Middle frontal gyrus (tissue), 1 donor: Measurements from ENCODE around the gene MPIG6B.

Experiments
- DNase-seq: peaks from one replicate; pipeline ENCODE4 v3.0.0-alpha.2; 2015; ENCODE audit warnings: low spot score; ENCODE audit errors: extremely low spot score

MPIG6B gene

GRCh38 chr6:31720196-31720770 is 2.9 kb upstream of the MPIG6B start:
- no peak for DNase-seq

GRCh38 chr6:31721351-31722020 is 1.7 kb upstream of the MPIG6B start, which contains the start of gene LY6G6C:
Gene LY6G6C, minus strand, starts transcription at chr6:31721746. Its CDS starts 67 bp downstream, at chr6:31721679.
- no peak for DNase-seq

- no peak for DNase-seq
These were observed 1.0 kb upstream of the MPIG6B start for GRCh38 chr6:31722173-31722572.

- DNase-seq, result no peak
These were observed 963 bp downstream of the MPIG6B start for GRCh38 chr6:31723980-31724691.

- no peak for DNase-seq
These were observed 2.6 kb downstream of the MPIG6B start for GRCh38 chr6:31725502-31726350.

GRCh38 chr6:31727034-31727716 is 4.0 kb downstream of the MPIG6B start:
- no peak for DNase-seq

- no peak for DNase-seq
These were observed 4.8 kb downstream of the MPIG6B start for GRCh38 chr6:31727717-31728671.

- no peak for DNase-seq
These were observed 5.8 kb downstream of the MPIG6B start, which contains the start of gene DDAH2 for GRCh38 chr6:31728767-31729514. Gene DDAH2, minus strand, starts transcription at chr6:31729299. Its CDS starts 138 bp downstream, at chr6:31729161.

- no peak for DNase-seq
These were observed 6.4 kb downstream of the MPIG6B start for GRCh38 chr6:31729515-31729978.

- DNase-seq, result no peak
These were observed 6.9 kb downstream of the MPIG6B start for GRCh38 chr6:31729979-31730630.

- DNase-seq, result no peak
These were observed 7.5 kb downstream of the MPIG6B start for GRCh38 chr6:31730631-31731086.

GRCh38 chr6:31732029-31732428 is 8.9 kb downstream of the MPIG6B start:
- no peak for DNase-seq

- DNase-seq, result no peak
These were observed 10.6 kb downstream of the MPIG6B start for GRCh38 chr6:31733734-31734133.

GRCh38 chr6:31734247-31734820 is 11.2 kb downstream of the MPIG6B start:
- no peak for DNase-seq

GRCh38 chr6:31734821-31735406 is 11.7 kb downstream of the MPIG6B start:
- DNase-seq, result no peak

- no peak for DNase-seq
These were observed 13.0 kb downstream of the MPIG6B start, which contains the start of gene CLIC1 for GRCh38 chr6:31736021-31736767. Gene CLIC1, minus strand, starts transcription at chr6:31736530. Its CDS starts 230 bp downstream, at chr6:31736300.
